Measurements from ENCODE around the gene IGFBP1.

The IGFBP1 gene

DNA sequence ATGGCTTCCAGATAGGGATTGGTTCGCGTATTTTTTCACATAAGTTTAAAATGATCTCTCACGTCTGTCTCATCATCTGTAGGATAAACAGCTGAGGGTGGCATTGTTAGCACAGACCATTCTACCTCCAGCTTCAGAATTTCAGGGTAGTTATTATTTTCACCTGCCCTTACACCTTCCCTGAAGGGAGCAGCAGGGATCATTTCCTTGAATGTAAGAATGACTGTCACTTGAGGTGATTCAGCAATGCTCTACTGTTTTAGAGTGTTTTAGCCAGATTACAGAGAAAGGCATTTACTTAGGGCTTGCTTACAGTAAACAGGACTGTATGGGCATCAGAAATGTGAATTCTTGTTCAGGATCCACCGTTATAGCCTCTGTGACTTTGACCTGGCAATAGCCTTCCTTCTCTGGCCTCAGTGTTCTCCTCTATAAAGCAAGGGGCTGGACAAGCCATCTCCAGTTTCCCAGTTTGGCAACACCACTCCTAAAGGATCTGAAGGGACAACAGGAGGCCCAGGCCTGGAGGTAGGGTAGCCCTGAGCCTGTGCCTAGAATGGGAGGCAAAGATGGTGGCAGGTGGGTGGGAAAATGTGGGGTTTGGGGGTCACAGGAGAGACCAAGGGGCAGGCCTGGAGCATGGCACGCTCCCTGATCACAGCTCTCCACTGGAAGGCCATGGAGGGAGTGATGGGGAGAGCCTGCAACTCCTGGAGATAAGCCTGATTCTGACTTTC lies 1.2 kb upstream of the IGFBP1 start:
- H3K4me1 Mint-ChIP-seq (ENCODE audit: low read depth): no peaks in the 10 kb centered on the region
- no peak overlapping the region for H3K27ac Mint-ChIP-seq
- H3K27me3 Mint-ChIP-seq: peaks cover 44% of the 10 kb centered on the region
- no peaks in the 10 kb centered on the region for H3K36me3 Mint-ChIP-seq (ENCODE audit: low read depth)
- no peaks in the 10 kb centered on the region for H3K9me3 Mint-ChIP-seq
- intact Hi-C loops (cut with micrococcal nuclease): no loop called here
- no peak overlapping the region for H3K4me3 Mint-ChIP-seq

DNA sequence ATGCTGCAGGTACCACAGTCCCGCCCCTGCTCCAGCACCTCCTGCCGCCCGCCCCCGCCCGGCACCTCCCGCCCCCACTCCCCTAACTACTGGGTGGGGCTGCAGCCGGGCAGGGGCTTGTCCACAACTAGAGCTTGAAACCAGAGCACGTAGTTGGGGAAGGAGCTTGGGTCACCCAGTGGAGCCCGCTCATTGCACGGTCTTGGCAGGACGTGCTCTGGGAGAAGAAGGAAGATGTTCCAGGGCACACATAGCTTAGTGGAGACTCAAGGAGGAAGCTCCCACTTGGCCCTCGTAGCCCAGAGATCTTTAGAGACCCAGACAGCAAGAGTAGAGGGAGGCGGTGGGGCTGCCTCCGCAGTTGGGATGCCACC lies 692 bp downstream of the IGFBP1 start:
- Mint-ChIP-seq H3K4me1 (ENCODE audit: low read depth) (no peaks in the 10 kb centered on the region), H3K4me3 (no peak overlapping the region), H3K27ac (no peak overlapping the region), H3K27me3 (peaks cover 48% of the 10 kb centered on the region), H3K9me3 (no peaks in the 10 kb centered on the region), H3K36me3 (ENCODE audit: low read depth) (no peaks in the 10 kb centered on the region)
- intact Hi-C loops (cut with micrococcal nuclease): no loop called here

DNA sequence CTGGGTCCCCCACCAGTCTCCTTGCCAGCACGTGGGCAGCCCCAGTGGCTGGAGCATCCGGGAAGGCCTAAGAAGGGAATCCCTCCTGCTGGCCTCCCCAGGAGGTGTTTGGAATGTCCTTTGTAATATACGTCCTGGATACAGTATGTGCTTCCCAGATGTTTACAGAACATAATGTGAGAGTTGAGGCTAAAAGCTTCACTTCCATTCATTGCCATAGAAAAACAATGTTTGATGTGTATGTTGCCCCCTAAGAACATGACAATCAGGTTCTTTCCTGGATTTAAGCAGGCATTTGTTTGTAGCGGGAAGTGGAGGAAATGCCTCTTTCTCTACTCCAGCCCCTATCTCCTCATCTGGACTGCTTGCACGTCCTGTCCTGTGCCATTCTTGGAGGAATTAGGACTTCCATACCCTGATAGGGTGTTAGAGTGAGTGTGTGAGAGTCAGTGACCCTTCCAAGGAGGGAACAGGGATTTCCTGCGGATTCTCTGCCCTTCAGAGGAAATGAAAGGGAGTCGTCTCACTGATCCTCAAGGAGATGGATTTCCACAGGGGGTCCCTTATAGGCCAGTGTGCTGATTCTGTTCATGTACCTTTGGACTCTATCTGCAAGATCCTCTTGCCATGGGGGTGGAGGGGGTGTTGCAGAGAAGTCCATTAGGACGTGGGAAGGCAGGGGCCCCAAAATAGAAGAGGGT lies 1.2 kb downstream of the IGFBP1 start:
- intact Hi-C loops (cut with micrococcal nuclease): no loop called here
- Mint-ChIP-seq H3K27me3 (peaks cover 53% of the 10 kb centered on the region), H3K4me3 (no peak overlapping the region), H3K4me1 (ENCODE audit: low read depth) (no peaks in the 10 kb centered on the region), H3K9me3 (no peaks in the 10 kb centered on the region), H3K36me3 (ENCODE audit: low read depth) (no peaks in the 10 kb centered on the region), H3K27ac (no peak overlapping the region)

DNA sequence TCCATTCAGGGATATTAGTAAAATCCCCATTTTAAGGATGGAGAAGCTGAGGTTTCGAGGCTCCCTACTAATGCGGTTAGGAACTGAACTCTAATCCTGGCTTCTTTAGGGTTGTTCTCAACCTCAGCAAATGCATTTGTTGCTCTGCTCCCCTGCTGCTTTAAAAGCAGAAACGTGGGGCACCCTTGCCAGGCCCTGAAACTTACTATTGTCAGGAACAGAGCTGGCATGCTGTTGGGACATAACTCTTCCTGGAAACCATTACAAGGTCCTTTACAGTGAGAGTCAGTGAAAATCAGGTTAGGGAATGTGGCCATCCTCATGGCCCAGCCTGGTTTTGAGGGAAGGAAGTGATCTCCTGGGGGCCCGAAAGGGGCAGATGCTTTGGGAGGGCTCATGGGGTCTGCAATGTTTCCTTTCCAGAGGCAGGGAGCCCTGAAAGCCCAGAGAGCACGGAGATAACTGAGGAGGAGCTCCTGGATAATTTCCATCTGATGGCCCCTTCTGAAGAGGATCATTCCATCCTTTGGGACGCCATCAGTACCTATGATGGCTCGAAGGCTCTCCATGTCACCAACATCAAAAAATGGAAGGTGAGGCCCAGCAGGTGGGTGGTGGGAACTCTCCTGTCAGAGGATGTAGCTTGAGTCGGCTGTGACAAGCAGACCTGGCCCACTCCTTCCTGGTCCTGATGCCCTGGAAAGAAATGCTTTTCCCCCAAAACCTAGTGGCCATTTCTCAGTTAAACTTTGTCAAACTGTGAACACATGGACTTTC lies 2.0 kb downstream of the IGFBP1 start:
- Mint-ChIP-seq H3K27ac (no peak overlapping the region), H3K4me3 (no peak overlapping the region), H3K27me3 (peaks cover 50% of the 10 kb centered on the region), H3K4me1 (ENCODE audit: low read depth) (no peaks in the 10 kb centered on the region), H3K9me3 (no peaks in the 10 kb centered on the region), H3K36me3 (ENCODE audit: low read depth) (no peaks in the 10 kb centered on the region)
- intact Hi-C loops (cut with micrococcal nuclease): no loop called here

DNA sequence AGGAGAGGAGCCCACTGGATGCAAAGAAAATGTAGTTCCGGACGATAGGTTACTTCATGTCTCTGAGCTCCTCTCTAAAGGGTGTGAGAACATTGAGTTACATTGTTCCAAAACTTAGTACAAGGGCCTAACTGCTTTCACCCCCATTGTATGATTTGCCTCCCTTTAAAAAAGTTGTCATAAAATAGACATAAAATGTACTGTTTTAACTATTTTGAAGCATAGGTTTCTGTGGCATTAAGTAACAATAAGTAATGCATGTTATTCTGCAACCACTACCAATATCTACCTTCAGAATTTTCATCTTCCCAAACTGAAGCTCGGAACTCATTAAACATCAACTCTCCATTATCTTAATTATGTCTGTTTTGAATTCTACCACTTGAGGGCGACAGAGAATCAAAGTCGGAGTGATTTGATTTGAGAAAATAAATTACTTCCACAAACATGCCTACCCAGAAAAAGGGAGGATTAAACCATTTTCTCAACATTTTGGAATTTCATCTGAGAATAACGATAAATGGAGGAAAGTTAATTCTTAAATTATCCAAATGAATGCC lies 2.7 kb downstream of the IGFBP1 start:
- Mint-ChIP-seq H3K36me3 (ENCODE audit: low read depth) (no peaks in the 10 kb centered on the region), H3K4me3 (no peak overlapping the region), H3K4me1 (ENCODE audit: low read depth) (no peaks in the 10 kb centered on the region), H3K9me3 (no peaks in the 10 kb centered on the region), H3K27me3 (peaks cover 53% of the 10 kb centered on the region), H3K27ac (no peak overlapping the region)
- intact Hi-C loops (cut with micrococcal nuclease): no loop called here

DNA sequence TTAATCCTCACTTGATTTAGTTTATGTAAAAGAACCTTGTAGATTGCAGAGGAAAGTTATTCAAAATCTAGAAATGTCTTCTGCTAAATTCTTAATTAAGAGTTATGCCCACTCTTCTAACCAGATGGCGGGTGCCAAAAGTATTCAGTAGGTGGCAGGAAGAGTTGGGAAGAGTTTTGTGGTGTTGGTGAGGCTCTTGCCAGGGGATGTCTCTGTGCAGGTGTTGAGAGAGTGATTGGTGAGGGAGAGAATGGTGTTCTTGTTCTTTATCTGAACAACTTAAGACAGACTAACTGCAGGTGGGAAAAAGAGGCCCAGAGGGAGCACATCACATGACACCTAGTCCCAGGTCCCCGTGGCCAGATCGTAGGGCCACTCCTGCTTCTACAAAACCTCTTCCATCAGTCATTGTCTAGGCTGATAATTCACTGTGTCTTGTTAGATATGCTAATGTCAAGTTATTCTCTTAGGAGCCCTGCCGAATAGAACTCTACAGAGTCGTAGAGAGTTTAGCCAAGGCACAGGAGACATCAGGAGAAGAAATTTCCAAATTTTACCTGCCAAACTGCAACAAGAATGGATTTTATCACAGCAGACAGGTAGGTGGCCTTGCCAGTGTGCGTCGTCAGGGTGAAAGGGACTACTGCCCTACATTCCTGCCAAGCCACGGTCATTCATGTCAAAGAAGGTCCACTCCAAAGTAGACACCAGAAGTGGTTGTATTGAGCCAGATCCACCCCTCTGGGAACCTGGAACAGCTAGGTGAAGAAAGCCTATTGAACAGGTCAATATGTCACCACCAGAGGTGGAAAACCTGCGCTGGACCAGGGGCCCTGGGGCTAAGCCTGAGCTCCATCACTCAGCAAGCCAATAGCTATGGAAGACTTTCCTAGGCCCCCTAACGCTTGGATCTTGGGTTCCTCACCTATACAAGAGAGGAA lies 3.4 kb downstream of the IGFBP1 start:
- Mint-ChIP-seq H3K9me3 (no peaks in the 10 kb centered on the region), H3K27ac (no peak overlapping the region), H3K36me3 (ENCODE audit: low read depth) (no peaks in the 10 kb centered on the region), H3K27me3 (peaks cover 50% of the 10 kb centered on the region), H3K4me1 (ENCODE audit: low read depth) (no peaks in the 10 kb centered on the region), H3K4me3 (no peak overlapping the region)
- intact Hi-C loops (cut with micrococcal nuclease): no loop called here

DNA sequence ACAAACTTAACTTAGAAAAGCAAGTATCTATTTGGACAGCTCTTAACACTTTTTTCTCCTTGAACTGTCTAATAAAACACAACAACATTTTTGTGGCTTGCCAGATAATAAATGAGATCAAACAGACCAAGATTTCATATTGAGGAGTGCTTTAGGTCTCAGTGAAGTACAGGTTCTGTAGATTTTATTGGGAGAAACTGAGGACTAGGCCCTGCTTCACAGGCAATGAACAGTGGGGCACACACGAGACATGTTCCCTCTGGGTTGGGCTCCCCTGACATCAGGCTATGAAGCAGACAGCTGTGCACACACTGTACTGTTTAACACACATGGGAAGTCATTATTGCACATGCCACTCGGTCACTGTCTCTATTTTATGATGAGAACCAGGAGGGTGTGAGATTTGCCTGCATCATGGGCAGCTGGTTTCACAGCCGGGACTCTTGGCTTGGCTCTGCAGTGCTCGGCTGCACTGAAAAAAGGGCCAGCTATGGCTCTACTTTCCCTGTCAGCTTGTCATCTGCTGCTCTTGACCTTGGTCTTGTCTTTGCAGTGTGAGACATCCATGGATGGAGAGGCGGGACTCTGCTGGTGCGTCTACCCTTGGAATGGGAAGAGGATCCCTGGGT lies 4.2 kb downstream of the IGFBP1 start:
- peaks cover 45% of the 10 kb centered on the region for H3K27me3 Mint-ChIP-seq
- intact Hi-C loops (cut with micrococcal nuclease): no loop called here

DNA sequence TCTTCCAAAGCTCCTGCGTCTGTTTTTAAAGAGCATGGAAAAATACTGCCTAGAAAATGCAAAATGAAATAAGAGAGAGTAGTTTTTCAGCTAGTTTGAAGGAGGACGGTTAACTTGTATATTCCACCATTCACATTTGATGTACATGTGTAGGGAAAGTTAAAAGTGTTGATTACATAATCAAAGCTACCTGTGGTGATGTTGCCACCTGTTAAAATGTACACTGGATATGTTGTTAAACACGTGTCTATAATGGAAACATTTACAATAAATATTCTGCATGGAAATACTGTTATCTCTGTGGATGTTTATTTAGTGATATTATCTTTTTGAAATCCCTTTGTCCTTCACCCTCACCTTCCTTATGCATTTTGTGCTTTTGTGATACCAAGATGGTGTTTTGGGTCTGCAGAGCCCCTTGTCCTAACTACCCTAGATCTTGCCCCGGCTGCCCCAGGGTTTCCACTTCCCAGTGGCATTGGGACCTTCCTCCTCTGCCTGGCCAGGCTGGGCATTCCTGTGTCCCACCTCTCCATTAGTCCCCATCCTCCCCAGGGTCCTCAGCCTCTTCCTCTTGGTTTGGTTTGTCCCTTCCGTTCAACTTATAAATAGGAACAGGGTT lies 5.2 kb downstream of the IGFBP1 start:
- peaks cover 35% of the 10 kb centered on the region for H3K27me3 Mint-ChIP-seq

More for the DNA sequence above, 4.2 kb downstream of the IGFBP1 start:
- no peaks in the 10 kb centered on the region for H3K4me1 Mint-ChIP-seq (ENCODE audit: low read depth)
- H3K36me3 Mint-ChIP-seq (ENCODE audit: low read depth): no peaks in the 10 kb centered on the region
- no peaks in the 10 kb centered on the region for H3K9me3 Mint-ChIP-seq
- no peak overlapping the region for H3K4me3 Mint-ChIP-seq
- no peak overlapping the region for H3K27ac Mint-ChIP-seq

DNA sequence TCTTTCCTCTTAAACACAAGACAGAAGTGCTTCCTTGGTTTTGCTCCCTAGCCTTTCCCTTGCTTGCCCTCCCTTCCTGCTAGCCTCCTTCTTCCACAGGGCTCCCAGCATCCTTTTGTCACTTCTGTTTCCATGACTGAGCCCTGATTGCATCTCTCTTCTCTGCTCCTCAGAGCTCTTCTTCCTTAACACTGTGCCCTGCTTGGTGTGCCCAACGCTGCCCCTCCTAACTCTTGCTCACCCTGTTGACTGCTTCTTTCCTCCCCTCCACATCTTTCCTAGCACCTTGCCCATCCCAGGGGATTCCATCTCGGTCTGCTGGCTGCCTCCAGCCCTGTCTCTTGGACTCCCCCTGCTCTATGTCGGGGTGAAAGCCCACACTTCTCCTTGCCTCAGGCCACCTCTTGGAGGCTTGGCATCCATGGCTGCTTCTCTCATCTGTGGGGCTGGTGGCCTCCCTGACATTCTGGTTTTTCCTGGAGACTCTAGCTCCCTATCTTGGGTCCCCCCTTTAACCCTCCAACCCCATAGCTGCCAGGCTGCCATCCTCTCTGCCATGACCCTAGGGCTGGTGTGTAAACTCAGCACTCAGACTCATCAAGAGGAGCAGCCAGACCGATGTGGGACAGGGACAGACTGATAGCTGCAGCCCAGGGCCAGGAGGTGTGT lies 5.8 kb downstream of the IGFBP1 start:
- Mint-ChIP-seq H3K27ac (no peak overlapping the region), H3K36me3 (ENCODE audit: low read depth) (no peaks in the 10 kb centered on the region), H3K9me3 (no peaks in the 10 kb centered on the region), H3K4me3 (no peak overlapping the region), H3K27me3 (peaks cover 29% of the 10 kb centered on the region), H3K4me1 (ENCODE audit: low read depth) (no peaks in the 10 kb centered on the region)
- intact Hi-C loops (cut with micrococcal nuclease): no loop called here

More for the DNA sequence above, 5.2 kb downstream of the IGFBP1 start:
- intact Hi-C loops (cut with micrococcal nuclease): no loop called here
- Mint-ChIP-seq H3K4me1 (ENCODE audit: low read depth) (no peaks in the 10 kb centered on the region), H3K4me3 (no peak overlapping the region), H3K27ac (no peak overlapping the region), H3K9me3 (no peaks in the 10 kb centered on the region), H3K36me3 (ENCODE audit: low read depth) (no peaks in the 10 kb centered on the region)

DNA sequence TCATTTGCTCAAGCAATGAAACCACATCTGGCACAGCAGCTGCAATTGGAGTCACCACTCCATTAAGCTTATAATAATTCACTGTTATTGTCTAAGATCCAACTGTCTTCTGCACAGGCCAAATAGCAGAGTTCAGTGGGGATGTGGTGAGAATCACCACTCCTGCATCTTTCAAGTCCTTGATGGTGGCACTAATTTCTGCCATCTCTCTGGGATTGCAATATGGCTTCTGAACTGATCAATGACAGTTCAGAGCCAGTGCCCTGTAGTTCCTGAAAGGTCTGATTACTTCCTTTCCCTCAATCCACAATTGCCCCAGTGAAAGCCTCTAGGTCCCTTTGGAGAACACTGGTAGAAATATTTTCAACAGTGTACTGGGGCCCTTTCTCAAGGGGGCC lies 6.4 kb downstream of the IGFBP1 start:
- no peaks in the 10 kb centered on the region for H3K4me1 Mint-ChIP-seq (ENCODE audit: low read depth)
- H3K27ac Mint-ChIP-seq: no peak overlapping the region
- H3K4me3 Mint-ChIP-seq: no peak overlapping the region
- intact Hi-C loops (cut with micrococcal nuclease): no loop called here
- peaks cover 24% of the 10 kb centered on the region for H3K27me3 Mint-ChIP-seq
- H3K9me3 Mint-ChIP-seq: no peaks in the 10 kb centered on the region
- H3K36me3 Mint-ChIP-seq (ENCODE audit: low read depth): no peaks in the 10 kb centered on the region

DNA sequence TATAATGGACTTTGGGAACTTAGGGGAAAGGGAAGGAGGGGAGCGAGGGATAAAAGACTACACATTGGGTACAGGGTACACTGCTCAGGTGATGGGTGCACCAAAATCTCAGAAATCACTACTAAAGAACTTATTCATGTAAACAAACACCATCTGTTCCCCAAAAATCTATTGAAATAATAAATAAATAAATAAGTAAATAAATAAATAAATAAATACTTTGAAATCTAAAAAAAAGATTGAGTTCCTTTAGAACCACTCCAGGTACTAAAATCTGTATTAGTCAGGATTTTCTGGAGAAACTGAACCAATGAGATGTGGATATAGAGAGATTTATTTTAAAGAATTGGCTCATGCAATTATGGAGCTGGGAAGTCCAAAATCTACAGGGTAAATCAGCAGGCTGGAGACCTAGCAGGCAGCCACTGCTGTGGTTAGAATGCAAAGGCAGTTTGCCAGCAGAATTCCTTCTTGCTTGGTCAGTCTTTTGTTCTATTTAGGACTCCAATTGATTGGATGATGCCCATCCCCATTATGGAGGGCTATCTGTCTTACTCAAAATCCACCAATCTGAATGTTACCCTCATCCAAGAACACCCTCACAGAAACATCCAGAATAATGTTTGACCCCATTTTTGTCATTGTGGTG lies 8.9 kb downstream of the IGFBP1 start:
- Mint-ChIP-seq H3K27me3 (peaks cover 13% of the 10 kb centered on the region), H3K36me3 (ENCODE audit: low read depth) (no peaks in the 10 kb centered on the region), H3K27ac (no peak overlapping the region), H3K9me3 (no peaks in the 10 kb centered on the region), H3K4me1 (ENCODE audit: low read depth) (no peaks in the 10 kb centered on the region), H3K4me3 (no peak overlapping the region)
- intact Hi-C loops (cut with micrococcal nuclease): no loop called here

DNA sequence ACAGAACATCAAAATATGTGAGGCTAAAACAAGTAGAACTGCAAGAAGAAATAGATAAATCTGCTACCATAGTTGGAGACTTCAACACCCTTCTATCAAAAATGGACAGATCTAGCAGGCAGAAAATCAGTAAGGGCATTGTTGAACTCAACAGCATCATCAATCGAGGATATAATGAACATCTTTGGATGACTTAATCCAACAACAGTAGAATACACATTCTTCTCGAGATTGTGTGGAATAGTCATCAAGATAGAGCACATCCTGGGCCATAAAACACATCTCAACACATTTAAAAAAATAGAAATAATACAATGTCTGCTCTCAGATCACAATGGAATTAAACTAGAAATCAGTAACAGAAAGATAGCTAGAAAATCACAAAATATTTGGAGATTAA lies 9.9 kb downstream of the IGFBP1 start:
- no peak overlapping the region for H3K27ac Mint-ChIP-seq
- H3K9me3 Mint-ChIP-seq: no peaks in the 10 kb centered on the region
- H3K27me3 Mint-ChIP-seq: peaks cover 12% of the 10 kb centered on the region
- H3K4me1 Mint-ChIP-seq (ENCODE audit: low read depth): no peaks in the 10 kb centered on the region
- no peak overlapping the region for H3K4me3 Mint-ChIP-seq
- no peaks in the 10 kb centered on the region for H3K36me3 Mint-ChIP-seq (ENCODE audit: low read depth)
- intact Hi-C loops (cut with micrococcal nuclease): no loop called here
